ENCODE measurements around the gene IARS1. TPM values are rescaled to one million over a fixed set of nuclear protein-coding genes. Genes with fewer than 3 reads are reported as not detected.

Gene IARS1
- total and polyA plus RNA-seq, 2 of the 13 experiments (the other 11 are each of a cell fraction or from before 2014, with no cell fraction given): 55.9 to 185 TPM

GRCh38 chr9:92293452-92294296, at the start of gene IARS1 (continued):
- TF ChIP-seq BRF2 (CRISPR knock-in tag; IDR thresholded peaks at IDR 0.05): peak; percentile 79; the same call in 1 of the 2 replicates
- 0 out of 2 replicates have a peak, but pooled peaks have one; percentile 68 for TF ChIP-seq ZNF784 (CRISPR knock-in tag; IDR thresholded peaks at IDR 0.05; ENCODE audit: borderline replicate concordance)
- no peak for TF ChIP-seq ZNF33A (CRISPR knock-in tag; IDR thresholded peaks at IDR 0.05; ENCODE audit: borderline replicate concordance)
- peak; percentile 23; the same call in 1 of the 2 replicates for TF ChIP-seq NCOR1 (IDR thresholded peaks at IDR 0.05; ENCODE audit: borderline replicate concordance, low read length)
- no peak for TF ChIP-seq RELA (CRISPR knock-in tag; IDR thresholded peaks at IDR 0.05)
- TF ChIP-seq TEF (CRISPR knock-in tag; IDR thresholded peaks at IDR 0.05): peak; percentile 78; the same call in 1 of the 2 replicates
- TF ChIP-seq MXD4 (CRISPR knock-in tag; IDR thresholded peaks at IDR 0.05): peak; percentile 99
- peak; percentile 91 for TF ChIP-seq ZNF329 (CRISPR knock-in tag; IDR thresholded peaks at IDR 0.05; ENCODE audit: low read depth)
- no peak for TF ChIP-seq HDAC6 (IDR thresholded peaks at IDR 0.05; ENCODE audit: low read depth, low read length)
- TF ChIP-seq PHF8 (CRISPR knock-in tag; IDR thresholded peaks at IDR 0.05): peak; percentile 91
- TF ChIP-seq KLF15 (CRISPR knock-in tag; IDR thresholded peaks at IDR 0.05; ENCODE audit: borderline replicate concordance): peak; percentile 87
- TF ChIP-seq ZSCAN9 (CRISPR knock-in tag; IDR thresholded peaks at IDR 0.05; ENCODE audit: borderline replicate concordance): peak; percentile 83; the same call in 1 of the 2 replicates
- TF ChIP-seq SP140L (CRISPR knock-in tag; IDR thresholded peaks at IDR 0.05; ENCODE audit: borderline replicate concordance): no peak; the same call in 1 of the 2 replicates
- TF ChIP-seq RBAK (CRISPR knock-in tag; IDR thresholded peaks at IDR 0.05): no peak
- TF ChIP-seq THAP11 (CRISPR knock-in tag; IDR thresholded peaks at IDR 0.05): peak; percentile 92
- peak; percentile 82; the same call in 1 of the 2 replicates for TF ChIP-seq ZNF746 (CRISPR knock-in tag; IDR thresholded peaks at IDR 0.05)
- no peak for TF ChIP-seq ZNF513 (CRISPR knock-in tag; conservative IDR thresholded peaks at IDR 0.05)
- peak; percentile 96; the same call in 1 of the 2 replicates for TF ChIP-seq CREBL2 (CRISPR knock-in tag; IDR thresholded peaks at IDR 0.05; ENCODE audit: borderline replicate concordance)
- no peak for TF ChIP-seq ZNF530 (CRISPR knock-in tag; IDR thresholded peaks at IDR 0.05; ENCODE audit: low read depth)
- no peak for TF ChIP-seq AFF4 (CRISPR knock-in tag; IDR thresholded peaks at IDR 0.05)
